ENCODE measurements around the gene RYR2.

GRCh38 chr1:237048803-237049202, 6.8 kb downstream of the RYR2 start:
- no peak for TF ChIP-seq CTCF (conservative IDR thresholded peaks at IDR 0.05; ENCODE audit: low read depth, low read length)
- TF ChIP-seq EZH2 (IDR thresholded peaks at IDR 0.05; ENCODE audit: borderline replicate concordance, low read depth, low read length, poor library complexity, severe bottlenecking), result no peak

All from A673 (cell line).